ENCODE data around the gene RELB.

DNA sequence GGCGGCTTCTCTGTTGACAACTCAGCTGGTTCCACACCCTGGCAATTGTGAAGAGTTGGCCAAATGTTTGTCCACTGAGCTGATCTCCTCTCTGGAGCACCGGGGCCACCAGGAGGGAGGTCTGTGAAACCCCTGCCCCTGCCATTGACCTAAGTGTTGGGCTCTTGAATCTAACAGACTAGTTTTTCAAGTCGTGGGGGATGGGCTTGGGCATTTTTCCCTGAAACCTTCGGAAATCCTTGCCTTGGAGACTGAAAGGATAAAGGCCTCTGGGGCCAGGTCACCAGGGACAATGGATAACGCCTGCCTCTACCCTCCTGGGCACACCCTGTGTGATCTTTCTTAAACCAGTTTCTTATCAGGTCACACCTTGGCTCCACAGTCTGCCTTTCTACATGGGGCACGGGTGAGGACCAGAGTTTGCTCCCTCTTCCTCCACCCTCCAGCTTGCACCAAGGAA lies 78.7 kb downstream of the RELB start:
- no peak for TF ChIP-seq POLR2A (IDR thresholded peaks at IDR 0.05)
- TF ChIP-seq, protein P1, sequence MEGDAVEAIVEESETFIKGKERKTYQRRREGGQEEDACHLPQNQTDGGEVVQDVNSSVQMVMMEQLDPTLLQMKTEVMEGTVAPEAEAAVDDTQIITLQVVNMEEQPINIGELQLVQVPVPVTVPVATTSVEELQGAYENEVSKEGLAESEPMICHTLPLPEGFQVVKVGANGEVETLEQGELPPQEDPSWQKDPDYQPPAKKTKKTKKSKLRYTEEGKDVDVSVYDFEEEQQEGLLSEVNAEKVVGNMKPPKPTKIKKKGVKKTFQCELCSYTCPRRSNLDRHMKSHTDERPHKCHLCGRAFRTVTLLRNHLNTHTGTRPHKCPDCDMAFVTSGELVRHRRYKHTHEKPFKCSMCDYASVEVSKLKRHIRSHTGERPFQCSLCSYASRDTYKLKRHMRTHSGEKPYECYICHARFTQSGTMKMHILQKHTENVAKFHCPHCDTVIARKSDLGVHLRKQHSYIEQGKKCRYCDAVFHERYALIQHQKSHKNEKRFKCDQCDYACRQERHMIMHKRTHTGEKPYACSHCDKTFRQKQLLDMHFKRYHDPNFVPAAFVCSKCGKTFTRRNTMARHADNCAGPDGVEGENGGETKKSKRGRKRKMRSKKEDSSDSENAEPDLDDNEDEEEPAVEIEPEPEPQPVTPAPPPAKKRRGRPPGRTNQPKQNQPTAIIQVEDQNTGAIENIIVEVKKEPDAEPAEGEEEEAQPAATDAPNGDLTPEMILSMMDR (IDR thresholded peaks at IDR 0.05), result no peak

Measured in adrenal gland (tissue), 5 donors.